HG02981 (cell line): ENCODE data around the gene FOXO6.

Experiments used
- ATAC-seq: cut with Tn5 transposase; IDR thresholded peaks from one replicate; pipeline ENCODE4 v1.9.1; 2021; ENCODE audit warnings: mild to moderate bottlenecking, moderate library complexity; ENCODE audit not compliant: unreplicated experiment

The FOXO6 gene

DNA sequence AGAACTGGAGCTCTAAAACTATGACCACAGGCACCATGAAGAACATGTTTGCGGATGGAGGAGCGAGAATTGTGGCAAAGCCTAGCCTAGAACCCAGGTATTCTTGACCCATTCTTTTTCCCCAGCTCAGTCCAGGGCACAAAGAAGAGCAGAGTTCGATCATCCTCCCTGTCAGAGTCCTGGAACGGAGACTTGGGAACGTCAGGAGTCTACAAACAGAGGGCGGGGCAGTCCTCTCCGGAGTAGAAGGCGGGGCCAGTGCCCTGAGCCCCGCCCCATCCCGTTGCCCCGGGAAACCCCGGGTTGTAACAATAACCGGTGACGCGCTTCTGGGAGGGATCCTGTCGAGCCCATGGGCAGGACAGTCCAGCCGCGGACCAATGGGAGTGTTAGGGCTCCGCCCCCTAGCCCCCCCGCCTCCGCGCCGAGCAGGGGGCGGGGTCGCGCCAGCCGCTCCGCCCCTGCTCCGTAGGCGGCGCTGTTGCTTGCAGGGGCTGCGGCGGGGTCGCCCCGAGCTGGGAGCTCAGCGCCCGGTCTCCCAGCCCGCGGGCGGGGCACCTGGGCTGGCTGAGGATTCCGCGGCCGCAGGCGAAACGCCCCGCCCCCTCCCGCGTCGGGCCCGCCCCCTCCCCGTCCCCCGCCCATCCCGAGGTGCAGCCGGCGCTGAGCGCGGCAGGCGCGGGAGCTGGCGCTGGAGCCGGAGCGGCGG lies at the start of gene FOXO6:
TSS of gene FOXO6 (plus strand) at position 649 of the 709 bp plus-strand sequence.
- ATAC-seq, result peak; percentile 88

DNA sequence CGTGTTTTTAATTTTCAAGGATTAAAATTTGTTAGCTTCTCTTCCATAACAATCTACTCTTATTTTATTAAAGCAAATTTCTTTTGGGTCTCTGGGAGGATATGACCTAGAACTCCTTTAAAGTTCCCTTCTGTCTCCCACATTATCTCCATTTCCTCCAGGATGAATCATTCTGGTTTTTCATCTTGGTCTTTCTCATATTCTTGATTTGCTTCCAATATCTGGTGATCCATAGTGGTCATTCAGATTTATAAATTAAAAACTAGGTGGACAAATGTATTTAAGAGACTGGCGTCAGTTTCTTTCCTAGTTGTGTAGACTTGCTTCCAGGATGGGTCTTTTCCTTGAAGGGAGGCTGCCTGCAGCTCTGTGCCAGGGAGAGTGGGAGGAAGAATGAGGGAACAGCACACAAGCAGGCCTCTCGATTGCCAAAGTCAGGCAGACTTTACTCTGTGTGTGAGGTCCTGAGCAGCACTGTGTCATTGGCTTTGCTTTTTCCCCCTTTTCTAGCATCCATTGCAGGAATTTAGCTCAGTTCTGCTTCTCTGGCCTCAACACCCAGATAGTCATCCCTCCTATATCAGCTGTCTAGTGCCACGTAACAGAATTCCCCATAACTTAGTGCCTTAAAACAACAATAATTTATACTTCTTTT lies 48.1 kb upstream of the FOXO6 start:
- no peak for ATAC-seq

DNA sequence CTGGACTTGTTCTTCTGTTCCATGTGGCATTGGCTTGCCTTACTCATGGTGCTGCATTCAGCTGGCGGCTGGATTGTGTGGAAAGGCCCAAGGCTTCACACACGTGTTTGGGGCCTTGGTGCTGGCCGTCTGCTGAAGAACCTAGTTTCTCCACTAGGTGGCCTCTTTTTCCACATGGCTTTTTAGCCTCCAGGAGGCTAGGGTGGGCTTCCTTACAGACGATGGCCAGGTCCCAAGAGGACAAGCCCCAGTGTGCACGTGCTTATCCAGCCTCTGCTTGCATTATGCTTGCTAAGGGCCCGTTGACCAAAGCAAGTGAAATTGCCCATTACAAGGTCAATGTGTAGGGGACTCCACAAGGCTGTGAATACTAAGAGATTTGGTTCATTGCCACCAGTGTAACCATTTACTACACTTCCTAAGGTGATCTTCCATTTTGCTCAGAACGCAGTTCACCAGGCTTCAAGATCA lies 47.5 kb upstream of the FOXO6 start:
- ATAC-seq, result no peak

DNA sequence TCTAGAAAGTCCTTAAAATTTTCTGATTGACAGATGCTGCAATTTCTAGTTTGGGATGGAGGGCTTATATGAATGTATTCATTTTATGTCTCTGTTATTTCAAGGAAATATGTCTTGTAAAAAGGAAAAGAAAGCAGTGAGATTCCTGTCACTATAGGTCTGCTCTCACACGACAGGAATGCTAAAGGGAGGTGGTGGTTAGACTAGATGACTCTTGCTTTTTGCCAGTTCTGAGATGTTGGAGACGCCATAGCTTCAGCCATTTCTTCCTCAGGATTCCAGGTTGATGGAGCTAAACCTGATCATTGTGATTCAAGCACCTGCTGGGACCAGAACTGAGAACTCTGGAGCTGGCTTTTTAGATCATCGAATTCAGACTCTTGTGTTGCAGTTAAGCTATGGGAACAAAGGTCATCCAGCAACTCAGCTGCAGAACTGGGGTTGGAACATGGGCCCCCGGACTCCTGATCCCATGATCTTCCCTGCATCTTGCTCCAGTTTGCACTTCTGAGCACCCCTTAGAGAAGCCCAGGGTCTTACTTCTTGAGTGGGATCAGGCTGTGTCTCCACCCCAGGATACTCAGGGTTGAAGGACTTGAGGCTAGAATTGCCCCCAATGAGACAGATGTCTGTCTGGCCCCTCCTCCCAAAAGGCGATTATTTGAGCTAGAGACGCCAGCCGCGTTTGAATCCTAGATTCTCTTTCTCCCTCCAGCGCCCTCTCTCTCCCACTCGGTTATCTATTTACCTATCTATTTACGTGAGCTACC lies 46.7 kb upstream of the FOXO6 start:
- no peak for ATAC-seq

DNA sequence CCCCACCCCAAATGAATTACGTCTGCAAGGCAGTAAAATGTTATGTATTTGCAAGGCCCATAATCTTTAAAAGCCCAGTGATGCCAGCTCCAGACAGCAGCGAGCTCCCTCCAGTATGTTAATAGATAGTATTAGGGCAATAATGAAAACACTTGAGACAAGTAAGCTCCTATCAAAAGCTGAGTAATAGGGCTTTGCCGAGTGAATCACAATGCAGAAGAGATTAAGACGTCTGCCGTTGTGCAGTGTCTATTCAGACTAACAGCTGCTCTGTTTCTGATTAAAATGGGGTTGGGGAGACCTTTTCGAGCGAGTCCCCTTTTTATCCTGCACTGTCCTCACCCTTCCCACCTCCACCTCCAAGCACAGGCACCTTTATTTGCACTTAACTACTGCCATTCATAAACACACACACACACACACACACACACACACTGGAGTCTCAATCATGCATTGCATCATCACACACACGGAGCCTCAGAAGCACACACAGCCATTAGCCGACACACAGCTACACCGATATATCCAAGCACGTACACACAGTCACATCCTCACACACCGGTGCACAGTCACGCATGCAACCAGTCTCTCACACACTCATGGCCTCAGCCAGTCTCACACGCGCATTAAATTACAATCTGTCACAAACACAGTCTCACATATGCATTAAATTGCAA lies 46.0 kb upstream of the FOXO6 start:
- ATAC-seq, result no peak

DNA sequence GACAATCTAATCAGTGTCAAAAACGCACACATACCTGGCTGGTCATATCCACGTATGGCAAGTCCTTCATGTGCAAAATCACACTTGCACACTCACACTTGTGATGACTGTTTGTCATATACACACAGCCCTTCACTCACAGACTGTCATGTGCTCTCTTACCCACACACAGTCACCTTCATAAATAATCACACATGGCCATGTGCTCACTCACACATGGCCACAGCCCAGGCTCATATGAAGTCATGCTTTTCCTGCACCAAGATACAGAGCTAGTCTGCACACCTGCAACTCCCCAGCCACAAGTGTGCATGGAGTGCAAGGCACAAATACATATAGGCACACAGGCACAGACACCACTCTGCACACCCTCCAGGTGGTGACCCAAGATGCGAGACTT lies 45.4 kb upstream of the FOXO6 start:
- ATAC-seq, result no peak

DNA sequence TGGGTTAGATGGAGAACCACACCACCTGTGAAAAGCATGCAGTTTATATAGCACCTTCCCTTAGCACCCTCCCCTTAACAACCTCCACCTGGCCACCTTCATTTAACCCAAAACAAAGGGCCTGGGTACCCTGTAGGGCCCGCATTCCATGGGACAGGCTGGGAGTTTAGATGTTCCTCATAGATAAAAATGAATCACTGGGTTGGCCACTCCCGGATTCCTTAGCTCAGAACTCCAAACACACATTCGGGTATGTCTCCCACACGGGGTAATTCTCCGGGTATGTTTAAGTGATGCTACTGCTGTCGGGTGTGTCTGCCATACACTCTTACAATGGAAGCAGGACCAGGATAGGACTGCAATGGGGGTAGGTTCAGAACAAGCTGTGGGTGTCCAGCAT lies 43.9 kb upstream of the FOXO6 start:
- no peak for ATAC-seq

DNA sequence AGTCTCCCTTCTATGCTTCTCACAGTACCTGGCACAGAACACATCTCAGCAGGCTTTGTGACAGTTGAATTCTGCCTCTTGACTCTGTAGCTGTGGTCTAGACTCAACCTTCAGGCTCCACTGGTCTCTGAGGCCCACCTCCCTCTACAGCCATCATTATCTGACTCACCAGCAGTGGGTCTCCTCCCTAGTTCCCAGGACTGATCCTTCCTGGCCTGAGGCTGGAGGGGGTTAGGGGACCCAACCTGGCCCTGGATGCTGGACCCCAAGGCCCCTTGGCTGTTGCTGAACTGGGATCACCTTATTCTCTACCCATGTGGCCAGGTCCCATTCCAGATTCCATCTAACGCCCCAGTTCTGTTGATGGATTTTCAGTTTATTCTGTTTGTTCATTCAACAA lies 43.1 kb upstream of the FOXO6 start:
- ATAC-seq, result no peak

DNA sequence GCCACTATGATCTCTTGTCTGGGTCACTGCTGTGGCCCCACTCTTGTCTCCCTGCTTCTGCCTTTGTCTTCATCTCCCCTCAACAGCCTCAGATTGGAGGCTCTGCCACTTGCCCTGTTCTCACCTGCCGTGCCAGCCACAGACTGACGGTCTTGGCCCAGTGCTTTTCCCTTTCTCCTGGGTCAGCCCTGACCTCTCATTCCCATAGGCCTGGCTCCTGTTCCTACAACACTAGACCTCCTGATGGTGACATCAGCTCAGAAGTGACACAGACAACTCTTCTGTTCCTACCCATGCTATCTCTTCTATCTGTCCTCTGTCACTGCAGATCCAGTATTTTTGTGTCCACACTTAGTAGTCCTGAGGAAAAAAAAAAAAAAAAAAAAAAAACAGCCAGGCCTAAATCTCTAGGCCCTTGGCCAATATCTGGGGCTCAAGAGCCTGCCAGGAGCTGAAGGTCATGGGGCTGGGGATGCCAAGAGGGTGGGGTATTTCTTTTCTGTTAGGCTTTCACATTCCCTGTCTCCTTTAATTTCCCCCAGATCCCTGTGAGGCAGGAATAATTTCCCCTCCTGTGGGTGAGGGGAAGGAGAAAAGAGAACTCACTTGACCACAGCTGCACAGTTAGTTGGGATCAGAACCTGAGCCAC lies 42.0 kb upstream of the FOXO6 start:
- ATAC-seq, result no peak

DNA sequence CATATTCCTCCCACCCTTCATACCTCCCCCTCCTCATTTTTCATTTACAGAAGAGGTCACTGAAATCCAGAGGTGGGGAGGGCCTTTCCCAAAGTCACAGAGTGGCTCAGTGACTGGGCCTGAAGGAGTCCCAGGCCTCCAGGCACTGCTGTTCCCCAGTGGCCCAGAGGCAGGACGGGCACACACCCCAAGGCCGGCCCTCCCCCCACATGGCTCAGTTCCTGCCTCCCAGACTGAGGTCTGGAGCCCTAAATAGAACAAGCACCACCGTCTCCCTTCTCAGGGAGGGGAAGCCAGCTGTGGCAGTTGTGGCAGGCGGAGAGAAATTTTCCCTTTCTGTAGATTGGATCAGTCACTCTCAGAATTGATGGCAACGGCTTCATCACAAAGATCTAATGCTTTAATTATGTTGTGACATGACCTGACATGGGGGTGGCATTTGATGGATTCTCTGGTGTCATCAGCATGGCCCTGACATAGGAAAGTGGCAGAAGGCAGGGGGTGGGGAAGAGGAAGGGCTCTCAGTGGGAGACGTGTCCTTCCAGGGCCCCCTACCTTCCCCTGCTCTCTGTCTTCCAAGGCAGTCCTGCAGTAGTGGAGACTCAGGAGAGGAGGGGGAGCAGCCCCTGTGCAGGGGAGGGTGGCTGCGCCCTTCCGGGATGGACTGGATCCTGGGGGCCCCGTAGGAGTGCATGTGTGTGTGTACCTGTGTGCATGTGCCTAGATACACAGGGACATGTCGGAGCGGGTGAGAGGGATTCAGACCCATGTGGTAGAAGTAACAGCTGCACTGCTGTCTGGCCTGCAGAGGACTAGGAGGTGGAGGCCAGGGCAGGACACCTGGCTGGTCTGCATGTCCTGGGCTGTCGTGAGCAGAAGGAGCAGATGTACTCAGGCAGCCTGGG lies 41.2 kb upstream of the FOXO6 start:
- no peak for ATAC-seq

DNA sequence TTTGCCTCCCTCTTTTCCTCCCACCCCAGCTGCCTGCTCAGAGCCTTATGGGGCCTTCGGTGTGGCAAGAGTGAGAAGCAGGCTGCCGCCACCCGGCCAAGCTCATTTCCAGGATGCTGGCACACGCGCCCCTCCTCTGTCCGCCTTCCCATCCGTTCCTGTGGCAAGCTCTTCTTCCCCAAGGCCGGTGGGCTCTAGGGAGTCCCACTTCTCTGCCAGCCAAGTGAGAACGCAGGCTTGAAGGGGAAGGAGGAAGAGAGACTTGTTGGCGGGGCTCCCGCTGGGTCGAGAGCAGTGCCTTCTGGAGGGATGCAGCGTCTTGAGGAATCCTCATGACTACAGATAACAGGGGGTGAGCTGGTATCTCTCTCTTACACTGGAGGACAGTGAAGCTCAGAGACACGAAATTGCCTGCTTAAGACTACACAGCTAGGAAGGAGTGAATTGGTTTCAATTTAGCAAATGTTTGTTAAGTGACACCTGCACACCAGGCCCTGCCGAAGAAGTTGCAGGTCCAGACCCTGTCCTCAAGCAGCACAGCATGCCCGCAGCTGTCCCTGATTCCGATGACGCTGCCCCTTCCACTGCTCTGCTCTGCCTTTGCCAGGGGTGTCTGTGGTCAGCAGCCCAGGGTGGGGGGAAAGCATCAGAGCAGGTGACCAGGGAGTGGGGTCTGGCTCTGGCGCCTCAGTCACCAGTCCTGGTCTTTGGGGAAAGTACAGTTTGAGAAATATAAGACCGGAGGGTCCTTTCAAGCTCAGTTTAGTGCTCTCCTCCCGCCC lies 40.1 kb upstream of the FOXO6 start:
- no peak for ATAC-seq

DNA sequence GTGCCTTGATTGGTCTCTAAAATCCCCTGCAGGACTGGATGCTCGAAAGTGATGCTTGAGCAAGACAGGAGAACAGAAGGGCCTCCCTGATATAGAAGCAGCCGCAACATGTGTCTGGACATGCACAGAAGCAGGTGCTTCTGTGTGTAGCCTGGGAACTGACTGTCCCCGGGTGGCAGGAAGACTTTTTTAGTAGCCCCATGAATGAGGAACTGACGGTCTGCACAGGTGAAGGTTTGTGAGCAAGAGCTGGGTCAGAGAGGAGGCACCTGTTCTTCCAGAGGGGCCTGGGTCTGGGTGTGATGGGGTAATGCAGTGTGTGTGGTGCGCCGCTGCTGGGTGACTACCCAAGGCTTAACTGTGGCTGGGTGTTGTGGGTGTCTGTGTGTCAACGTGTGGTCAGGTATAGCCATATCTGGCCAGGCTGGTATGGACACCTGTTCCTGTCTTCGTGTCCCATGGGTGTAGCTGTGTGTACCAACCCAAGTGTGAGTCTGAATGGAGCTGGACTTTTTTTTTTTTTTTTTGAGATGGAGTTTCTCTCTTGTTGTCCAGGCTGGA lies 39.1 kb upstream of the FOXO6 start:
- ATAC-seq, result no peak

DNA sequence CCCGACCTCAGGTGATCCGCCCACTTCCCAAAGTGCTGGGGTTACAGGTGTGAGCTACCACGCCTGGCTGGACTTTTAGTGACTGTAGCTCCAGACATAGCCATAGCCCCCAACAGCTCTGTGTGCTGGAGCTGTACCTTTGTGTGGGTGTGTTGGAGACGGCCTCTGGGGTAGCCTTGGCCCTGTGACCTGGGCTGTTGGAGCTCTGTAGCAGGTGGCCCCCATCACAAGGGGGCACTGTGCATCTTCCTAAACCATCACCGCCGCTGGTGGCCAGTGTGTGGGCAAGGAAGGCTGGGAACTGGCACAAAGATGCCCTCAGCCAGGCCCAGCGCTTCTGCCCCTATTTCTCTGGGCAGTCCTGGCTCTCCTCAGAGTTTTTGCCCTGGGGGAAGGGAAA lies 38.4 kb upstream of the FOXO6 start:
- ATAC-seq, result no peak

DNA sequence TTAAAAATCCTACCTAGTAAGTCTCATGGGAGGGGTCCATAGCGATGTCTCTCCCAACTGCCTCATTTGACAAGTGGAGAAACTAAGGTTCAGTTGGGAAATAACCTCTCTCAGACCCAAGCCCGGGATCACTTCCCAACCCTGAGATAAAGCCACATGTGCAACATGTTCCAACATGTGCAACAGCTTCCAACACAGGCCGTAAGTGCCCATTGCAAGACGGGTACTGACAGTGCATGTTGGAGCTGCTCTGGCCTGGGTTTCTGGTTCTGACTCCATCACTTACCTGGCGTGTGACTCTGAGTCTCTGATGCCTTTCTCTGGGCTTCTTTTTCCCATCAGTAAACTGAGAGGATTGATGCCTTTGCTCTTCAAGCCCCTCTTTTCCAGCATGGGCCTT lies 38.0 kb upstream of the FOXO6 start:
- ATAC-seq, result no peak

DNA sequence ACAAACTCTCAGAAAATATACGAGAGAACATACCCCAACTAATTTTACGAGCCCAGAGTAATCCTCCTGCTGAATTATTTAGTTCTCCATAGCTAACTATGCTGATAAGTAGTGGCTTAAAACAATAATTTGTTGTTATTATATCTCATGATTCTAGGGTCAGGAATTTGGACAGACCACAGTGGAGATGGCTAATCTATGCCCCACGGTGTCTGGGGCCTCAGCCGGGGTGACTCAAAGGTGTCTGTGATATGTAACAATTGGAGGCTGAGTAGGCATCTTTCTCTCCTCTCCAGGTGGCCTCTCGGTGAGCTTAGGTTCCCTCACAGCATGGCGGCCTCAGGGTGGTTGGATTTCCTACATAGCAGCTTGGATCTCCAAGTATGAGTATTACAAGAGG lies 35.4 kb upstream of the FOXO6 start:
- ATAC-seq, result no peak

DNA sequence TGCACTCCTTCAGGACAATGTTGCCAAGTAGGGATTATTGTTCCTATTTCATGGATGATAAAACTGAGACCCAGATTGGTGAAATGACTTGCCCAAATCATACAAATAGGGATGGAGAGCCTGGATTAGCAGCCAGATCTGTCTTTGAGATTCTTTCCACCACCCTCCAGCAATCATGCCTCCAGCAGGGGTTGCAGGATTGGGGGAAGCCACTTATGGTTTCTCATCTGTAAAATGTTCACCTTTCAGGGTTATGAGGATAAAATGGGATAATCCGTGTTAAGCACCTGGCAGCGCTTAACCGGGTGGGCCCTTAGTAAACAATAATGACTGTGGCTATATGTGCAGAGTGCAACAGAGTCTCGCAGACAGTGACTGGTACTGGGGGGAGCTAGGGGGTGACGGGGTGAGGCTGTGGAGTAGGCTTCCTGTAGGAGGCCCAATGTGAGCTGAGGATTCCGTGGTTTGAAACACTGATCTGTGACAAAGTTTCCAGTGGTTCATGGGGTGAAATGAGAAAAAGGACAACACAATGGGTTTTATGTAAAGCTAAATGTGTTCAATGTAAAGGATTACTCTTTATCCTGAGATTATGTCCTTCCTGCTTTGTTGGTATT lies 33.7 kb upstream of the FOXO6 start:
- no peak for ATAC-seq

DNA sequence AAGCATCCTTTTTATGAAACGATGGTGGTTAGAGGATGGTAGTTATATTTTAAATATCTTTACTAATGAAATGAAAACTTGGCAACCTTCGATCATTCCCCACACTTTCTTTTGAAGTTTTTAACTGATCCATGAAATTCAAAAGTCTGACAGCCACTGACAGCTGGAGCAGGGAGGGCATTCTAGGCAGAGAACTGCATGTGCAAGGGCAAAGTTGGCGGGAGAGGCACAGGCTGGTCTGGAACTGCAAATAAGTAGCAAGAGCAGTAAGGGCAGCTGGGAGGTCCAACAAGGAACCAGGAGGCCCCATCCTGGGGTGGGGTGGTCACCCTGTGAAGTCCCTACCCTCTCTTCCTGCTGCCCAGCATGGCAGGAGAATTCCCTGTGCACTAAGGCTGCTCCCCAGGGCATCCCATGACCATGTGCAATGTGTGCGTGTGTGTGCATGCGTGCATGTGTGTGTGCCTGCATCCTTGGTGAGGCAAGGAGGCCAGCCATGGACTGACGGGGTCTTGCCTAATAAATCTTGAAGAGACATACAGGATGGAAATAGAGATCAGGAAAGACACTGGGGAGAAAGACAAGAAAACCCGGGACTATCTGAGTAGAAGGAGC lies 33.1 kb upstream of the FOXO6 start:
- ATAC-seq, result no peak
